NCI-H1417 treated with DMSO at 0.1 percent for 48 hours (cell line): Measurements from ENCODE around the gene EHMT1.
"Not testable (repeated sequence)": the region's sequence is repeated elsewhere in the genome, so short reads cannot be mapped to it uniquely, and the experiment has no call there.

ENCODE experiments used
- DNase-seq: peaks from one replicate; lab custom pipeline; 2025; lab: John Stamatoyannopoulos, UW

EHMT1 gene

DNA sequence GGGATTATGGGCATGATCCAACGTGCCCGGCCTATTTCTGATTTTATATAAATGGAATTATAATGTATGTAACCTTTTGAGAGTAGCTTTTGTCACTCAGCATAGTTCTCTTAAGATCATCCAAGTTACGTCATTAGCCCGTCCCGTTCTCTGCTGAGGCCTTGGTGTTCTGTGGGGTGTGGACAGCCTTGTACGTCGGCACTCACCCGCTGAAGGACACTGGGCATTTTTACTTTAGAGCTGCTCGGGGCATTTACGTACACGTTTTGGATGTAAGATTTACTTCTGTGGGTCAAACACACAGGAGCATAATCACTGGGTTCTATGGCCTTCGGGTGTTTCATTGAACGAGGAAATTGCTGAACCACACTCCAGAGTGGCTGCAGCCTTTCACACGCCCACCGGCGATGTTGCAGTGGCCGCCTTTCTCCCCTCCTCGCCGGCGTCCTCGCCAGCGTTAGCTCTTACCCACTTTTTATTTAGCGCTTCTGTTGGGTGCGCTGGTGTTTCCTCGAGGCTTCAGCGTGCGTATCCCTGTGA lies 101.8 kb downstream of the EHMT1 start:
- no peak for DNase-seq

DNA sequence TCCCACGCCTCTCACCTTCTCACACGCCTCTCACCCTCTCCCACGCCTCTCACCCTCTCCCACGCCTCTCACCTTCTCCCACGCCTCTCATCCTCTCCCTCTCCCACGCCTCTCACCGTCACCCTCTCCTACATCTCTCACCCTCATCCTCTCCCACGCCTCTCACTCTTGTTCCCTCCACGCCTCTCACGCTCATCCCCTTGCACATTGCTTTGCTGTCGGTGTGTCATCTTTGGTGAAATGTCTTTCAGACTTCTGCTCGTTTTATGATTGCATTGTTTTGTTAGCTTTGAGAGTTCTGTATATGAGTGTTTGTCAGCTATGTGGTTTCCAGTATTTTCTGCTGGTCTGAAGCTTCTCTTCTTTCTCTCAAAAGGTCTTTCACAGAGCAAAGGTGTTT lies 102.7 kb downstream of the EHMT1 start:
- no peak for DNase-seq

DNA sequence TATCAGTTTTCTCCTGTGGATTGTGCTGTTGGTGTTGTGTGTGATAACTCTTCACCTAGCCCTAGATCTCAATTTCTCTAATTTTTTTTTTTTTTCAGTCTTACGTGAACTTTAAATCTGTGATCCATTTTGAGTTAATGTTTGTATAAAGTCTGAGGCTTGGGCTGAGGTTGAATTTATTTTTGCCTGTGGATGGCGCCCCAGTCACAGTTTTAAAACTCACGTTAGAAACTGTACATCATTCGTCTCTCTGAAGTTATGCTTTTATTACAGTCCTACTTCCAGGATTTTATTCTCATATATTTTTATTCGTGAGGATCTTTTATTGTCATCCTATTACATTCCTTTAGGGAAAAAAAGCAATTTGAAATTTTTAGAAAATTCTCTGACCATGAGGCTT lies 103.1 kb downstream of the EHMT1 start:
- no peak for DNase-seq

DNA sequence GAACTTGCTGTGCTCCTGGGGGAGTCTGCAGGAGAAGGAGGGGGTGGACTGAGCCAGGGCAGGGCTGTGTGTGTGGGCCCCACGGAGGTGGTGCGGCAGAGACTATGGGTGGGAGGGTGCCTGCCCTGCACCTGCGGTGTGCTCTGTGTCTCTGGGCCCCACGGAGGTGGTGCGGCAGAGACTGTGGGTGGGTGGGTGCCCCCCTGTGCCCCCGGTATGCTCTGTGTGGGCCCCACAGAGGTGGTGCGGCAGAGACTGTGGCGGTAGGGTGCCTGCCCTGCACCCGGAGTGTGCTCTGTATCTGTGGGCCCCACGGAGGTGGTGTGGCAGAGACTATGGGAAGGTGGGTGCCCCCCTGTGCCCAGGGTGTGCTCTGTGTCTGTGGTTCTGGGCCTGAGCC lies 103.7 kb downstream of the EHMT1 start:
- DNase-seq: no peak

DNA sequence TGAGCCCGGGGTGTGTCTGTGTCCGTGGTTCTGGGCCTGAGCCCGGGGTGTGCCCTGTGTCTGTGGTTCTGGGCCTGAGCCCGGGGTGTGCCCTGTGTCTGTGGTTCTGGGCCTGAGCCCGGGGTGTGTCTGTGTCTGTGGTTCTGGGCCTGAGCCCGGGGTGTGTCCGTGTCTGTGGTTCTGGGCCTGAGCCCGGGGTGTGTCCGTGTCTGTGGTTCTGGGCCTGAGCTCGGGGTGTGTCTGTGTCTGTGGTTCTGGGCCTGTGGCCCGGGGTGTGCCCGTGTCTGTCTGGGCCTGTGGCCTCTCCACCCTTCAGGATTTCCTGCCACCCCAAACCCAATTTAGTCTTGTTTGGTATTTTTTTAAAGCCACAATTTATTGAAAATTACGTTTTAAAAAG lies 104.6 kb downstream of the EHMT1 start:
- DNase-seq: not testable (repeated sequence)

DNA sequence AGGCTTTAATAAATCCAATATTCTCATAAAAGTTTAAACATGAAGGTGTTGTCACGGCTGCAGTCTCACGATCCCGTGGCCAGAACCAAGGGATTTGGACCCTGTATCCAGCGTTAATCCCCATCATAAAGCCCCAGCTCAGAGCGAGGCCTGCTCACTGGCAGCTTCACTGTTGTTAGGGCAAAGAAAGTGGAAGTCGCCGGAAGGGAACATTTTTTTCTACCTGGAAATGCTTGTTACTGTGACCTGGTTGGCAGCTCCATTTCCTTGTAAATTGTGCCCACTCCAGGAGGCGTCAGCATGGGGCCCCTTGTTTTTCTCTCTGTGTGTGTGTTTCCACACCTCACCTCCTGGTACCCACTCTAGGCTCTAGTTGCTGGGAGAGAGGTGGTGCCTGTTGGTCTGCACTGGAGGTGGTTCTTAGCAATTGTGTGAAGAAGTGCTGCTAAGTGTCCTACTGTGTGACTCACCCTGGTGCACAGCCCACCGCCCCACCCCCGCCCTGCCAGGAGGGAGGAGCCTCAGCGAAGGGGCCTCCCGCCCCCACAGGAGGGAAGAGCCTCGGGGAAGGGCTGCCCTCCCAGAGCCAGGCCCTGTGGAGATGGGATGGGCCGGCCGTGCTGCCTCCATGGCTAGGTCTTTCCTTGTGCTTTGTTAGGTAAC lies 105.1 kb downstream of the EHMT1 start:
- no peak for DNase-seq

DNA sequence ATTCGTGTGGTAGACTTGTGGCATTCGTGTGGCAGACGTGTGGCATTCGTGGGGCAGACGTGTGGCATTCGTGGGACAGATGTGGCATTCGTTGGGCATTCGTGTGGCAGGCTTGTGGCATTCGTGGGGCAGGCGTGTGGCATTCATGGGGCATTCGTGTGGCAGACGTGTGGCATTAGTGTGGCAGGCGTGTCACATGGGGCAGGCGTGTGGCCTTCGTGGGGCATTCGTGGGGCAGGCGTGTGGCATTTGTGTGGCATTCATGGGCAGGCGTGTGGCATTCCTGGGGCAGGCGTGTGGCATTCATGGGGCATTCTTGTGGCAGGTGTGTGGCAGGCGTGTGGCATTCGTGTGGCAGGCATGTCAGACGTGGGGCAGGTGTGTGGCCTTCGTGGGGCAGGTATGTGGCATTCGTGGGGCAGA lies 106.0 kb downstream of the EHMT1 start:
- DNase-seq: no peak

DNA sequence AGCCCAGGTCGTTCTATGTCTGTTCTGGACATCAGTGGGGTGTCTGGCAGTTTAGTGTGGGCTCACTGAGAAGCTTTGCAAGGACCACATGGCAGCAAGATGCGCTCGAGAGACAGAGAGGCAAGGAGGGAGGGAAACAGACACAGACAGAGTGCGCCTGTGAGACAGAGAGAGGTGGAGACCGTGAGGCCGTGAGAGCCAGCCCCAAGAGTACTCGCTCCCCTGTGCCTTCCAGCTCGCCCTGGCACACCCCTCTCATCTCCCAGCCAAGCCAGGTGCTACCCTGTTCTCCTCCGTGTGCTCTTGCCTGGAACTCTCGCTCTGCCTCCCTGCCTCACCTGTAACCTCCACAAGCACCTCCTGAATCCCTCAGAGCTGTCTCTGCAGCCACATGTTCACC lies 106.8 kb downstream of the EHMT1 start:
- DNase-seq: no peak

DNA sequence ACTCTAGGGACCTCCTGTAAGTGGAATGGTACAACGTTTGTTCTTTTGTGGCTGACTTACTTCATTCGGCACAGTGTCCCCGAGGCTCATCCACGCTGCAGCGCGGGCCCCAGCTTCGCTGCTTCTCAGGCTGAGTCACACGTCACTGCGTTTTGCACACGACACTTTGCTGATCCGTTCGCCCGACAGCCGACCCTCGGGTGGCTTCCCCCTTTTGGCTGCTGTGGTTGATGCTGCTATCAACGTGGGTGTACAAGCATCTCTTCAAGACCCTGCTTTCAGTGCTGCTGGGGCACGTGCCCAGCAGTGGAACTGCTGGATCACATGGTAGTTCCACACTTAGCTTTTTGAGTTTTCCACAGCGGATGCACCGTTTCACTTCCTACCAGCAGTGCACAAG lies 107.5 kb downstream of the EHMT1 start:
- DNase-seq: not testable (repeated sequence)

DNA sequence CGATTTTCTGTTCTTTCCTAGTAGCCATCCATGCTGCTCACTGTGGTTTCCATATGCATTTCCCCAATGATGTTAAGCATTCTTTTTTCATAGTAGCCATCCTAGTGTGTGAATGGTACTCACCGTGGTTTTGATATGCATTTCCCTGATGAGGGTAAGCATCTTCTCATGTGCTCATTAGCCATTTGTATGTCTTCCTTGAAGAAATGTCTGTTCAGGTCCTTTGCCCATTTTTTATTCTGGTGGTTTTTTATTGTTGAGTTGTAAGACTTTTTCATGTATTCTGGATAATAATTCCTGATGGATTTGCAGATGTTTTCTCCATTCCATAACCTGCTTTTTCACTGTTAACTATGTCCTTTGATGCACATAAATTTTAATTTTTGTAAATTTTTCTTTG lies 108.0 kb downstream of the EHMT1 start:
- no peak for DNase-seq

DNA sequence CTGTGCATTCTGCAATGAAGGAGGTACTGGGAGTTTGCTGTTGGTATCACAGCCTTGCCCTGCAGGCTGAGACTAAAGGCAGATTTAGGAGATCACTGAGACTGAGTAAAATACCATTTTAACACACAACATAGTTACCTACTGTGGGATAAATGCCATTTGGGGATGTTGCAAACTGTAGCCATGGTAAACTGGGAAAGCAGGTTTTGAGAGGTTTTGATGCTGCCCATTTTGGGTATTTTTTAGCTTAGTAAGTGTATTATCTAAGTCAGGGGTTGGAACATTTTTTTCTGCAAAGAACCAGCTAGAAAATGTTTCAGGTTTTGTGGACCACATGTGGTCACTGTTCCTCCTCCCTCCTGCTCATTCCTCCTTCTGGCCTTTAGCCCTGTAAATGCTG lies 108.9 kb downstream of the EHMT1 start:
- no peak for DNase-seq

DNA sequence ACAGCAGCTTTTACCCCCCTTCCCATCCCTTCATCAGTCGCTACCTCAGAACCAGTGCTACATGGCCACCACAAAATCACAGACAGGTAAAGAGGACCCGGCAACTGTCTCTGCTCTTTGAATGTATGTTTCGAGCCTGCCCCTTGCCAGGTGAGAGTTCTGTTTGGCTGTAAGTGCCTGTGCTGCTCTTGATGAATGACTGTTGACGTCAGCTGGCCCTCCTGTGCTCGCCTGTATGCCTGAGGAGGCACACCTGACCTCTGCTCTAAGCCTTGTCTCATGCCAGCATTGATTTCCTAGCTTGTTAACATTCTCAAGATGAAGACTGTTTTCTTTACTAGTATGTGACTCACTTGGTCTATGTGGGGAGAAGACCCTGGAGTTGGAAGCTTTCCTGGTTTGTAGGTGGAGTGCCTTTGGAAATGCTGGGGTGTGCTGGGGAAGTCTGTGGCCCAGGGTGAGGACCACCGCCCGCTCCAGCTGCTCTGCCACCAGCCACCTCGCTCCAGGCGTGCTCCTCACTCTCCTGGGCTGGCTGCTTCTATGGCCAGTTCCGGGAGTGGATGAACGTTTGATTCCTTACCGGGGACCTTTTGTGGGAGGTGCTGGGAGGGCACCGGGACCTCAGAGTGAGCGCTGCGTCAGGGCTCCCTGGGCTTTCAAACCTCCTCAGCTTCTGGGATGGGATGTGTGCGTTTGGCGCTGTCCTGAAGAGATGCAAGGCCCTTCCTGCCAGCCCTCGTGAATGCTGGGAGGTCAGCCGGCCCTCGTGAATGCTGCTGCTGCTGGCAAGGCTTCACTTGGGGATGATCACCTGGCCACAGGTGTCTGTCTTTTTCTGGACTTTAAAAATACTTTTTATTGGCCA lies 109.9 kb downstream of the EHMT1 start:
- no peak for DNase-seq

DNA sequence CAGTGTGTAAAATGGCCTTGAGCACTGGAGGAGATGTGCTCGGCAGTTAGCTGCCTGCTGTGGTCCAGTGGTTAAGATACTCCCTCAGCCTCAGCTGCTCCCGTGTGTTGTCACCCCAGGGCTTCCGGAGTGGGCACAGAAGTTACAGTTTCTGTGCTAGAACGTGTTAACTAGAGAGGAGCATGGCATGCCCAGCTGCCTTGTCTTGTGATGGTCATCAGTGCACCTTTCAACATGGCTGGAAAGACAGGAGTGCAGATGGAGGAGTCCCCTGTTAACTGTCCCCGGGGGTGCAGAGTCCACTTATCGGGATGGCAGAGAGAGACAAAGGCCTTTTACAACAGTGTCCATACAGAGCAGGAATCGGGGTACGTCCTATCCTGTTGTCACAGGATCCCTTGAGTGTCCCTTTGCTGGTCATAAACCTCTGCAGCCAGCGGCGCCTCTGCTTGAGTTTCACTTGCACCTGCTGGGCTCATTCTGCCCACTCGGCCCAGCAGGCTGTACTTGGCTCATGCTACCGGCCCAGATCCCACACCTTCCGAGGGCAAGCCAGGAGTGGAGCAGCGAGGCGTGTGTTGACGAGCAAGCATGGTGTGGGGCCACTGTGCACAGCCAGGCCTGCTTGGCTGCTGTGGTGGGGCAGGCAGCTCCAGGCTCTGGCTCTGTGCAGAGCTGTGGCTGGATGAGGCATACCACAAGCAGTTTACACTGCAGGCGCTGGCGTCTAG lies 112.6 kb downstream of the EHMT1 start:
- no peak for DNase-seq

DNA sequence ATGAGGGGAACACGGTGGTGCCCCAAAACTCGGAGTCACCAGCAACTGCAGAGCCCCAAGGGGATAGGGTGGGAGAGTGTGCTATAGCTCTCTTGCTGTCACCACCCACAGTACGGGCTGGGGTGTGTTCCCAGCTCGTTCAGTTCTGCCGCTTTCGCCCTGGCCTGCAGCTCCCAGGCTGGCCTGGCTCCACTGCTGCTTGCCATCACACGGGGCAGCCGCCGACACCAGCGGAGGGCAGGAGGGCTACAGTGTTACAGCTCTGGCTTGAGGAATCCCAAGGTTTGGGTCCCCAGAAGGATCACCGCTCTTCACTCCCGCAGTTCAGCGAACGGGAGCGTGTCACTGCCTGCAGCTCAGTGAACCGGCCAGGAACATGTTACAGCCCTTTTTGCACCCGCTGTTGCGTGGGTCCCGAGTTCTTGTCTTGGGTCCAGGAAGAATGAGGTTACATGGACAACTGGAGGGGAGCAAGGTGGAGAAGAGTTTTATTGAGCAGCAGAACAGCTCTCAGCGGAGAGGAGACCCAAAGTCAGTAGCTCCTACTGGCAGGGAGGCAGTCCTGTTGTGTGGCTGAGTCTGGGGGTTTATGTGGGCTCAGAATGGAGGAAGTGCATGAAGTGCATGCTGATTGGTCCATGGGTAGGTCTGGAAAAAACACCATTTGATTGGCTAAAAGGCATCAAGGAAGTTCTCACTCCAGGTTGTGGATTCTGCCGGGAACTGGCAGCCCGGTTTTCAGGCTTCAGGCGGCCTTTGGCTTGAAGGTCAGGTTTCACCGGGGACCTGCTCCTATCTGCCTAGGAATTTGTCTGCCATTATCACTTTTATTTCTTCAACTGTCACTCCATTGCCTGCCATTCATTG lies 113.4 kb downstream of the EHMT1 start:
- DNase-seq: no peak

DNA sequence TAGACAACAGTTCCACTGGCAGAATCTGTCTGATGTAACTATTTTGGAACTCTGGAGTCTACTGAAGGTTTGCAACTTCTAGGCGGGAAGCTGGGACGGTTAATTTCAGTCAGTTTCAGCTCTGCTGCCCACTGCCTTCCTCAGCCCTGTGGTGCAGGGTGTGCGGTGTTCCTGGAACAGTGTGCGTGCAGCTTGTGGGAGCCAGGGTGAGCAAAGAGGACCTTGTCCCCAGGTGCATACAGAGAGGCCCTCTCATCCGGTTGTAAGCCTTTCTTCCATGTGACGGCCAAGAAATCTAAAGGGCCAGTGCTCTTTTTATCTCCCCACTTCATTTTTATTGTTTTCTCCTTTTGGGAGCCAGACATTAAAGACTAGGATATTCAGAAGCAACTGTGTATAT lies 114.6 kb downstream of the EHMT1 start:
- no peak for DNase-seq

DNA sequence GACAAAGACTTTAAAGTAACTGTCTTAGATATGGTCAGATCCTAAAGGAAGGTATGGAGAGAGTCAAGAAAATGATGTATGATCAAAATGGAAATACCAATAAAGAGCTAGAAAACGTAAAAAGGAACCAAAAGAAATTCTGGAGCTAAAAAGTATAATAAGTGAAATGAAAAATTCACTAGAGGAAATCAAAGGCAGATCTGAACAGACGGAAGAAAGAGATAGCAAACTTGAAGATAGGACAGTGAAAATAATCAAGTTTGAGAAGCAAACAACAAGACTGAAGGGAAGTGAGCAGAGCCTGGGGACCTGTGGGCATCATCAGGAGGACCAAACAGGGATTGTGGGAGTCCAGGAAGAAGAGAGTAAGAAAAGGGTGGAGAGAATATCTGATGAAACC lies 115.4 kb downstream of the EHMT1 start:
- no peak for DNase-seq

DNA sequence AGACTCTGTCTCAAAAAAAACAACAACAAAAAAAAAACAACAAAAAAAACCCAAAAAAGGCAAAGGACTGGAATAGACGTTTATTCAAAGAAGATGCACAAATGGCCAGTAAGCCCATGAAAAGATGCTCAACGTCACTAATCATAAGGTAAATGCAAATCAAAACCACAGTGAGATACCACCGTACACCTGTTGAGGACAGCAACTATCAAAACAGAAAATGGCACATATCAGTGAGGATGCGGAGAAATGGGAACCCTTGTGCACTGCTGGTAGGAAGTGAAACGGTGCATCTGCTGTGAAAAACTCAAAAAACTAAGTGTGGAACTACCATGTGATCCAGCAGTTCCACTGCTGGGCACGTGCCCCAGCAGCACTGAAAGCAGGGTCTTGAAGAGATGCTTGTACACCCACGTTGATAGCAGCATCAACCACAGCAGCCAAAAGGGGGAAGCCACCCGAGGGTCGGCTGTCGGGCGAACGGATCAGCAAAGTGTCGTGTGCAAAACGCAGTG lies 119.4 kb downstream of the EHMT1 start:
- not testable (repeated sequence) for DNase-seq

DNA sequence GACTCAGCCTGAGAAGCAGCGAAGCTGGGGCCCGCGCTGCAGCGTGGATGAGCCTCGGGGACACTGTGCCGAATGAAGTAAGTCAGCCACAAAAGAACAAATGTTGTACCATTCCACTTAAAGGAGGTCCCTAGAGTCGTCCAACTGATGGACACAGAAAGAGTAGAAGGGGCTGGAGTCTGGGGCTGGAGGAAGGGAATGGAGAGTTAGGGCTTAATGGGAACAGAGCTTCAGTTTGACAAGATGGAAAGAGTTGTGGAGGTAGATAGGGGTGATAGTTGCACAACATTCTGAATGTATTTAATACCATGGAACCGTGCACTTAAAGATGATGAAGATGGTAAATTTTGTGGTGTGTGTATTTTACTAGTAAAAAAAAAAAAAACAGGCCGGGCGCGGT lies 119.9 kb downstream of the EHMT1 start:
- no peak for DNase-seq

DNA sequence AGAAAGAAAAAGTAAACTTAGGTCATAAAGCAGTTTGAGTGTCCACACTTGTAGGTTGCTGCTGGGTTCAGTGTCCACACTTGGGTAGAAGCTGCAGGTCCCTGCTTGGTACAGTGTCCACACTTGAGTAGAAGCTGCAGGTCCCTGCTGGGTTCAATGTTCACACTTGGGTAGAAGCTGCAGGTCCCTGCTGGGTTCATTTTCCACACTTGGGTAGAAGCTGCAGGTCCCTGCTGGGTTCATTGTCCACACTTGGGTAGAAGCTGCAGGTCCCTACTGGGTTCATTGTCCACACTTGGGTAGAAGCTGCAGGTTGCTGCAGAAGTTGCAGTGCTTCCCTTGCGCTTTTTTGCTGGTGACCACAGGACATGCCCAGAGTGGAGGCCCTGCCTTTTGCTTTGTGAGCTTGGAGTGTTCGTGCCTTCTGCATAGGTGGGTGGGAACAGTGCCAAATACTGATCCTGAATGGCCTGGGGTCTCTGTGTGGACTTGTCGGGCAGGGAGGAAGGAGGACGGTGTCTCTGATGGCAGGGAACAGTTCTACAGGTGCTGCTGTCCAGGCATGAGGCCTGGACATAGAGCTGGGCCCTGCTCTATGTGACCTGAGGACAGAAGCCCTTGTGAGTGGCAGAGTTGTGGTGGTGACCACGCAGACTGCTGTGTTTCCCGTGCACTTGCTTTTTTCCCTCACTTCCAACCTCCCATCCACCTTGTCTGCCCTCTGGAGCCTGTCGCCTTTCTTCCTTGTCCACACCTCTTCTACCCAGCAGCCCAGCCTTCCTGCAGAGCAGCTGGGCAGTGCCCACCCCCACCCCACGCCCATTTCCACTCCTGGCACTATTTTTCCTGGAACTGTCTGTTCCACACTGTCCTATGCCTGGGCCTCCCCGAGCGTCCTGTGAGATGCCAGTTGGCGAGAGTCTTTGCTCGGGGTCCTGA lies 120.8 kb downstream of the EHMT1 start:
- DNase-seq: no peak

DNA sequence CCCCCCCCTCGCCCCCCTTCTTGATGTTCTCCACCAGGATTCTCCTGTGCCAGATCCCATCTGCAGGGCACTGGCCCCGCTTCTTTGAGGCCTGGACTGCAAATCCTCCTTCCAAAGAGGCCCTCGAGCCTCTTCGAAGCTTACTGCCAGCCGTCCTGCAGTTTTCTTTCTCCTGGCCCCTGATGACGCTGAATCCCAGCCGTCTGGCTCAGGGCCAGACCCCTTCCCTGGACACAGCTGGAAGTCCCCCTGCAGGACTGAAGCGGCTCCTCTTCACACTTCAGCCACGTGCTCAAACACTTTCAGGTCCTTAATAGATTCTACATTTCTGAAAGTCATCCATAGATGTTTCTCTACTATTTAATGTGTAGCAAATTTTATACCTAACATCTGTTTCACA lies 121.5 kb downstream of the EHMT1 start:
- peak; percentile 27 for DNase-seq
